Neural progenitor cell (in vitro differentiated cells): ENCODE data around the gene ADAMTS3.

Source experiments
- EZH2 ChIP-seq: fragments of 200-600 bp; sonication (generic); IDR thresholded peaks from 2 replicates; pipeline ENCODE4 v1.6.1; 2017; ENCODE audit warnings: antibody characterized with exemption, mild to moderate bottlenecking, moderate library complexity
- EZH2phosphoT487 ChIP-seq: fragments of 200-600 bp; sonication (generic); IDR thresholded peaks from 2 replicates; pipeline ENCODE4 v1.6.1; 2017; ENCODE audit warnings: antibody characterized with exemption
- TF ChIP-seq, protein P1 (sequence below): fragments of 200-600 bp; sonication (generic); IDR thresholded peaks from 2 replicates; pipeline ENCODE4 v1.5.1; 2017; ENCODE audit warnings: antibody characterized with exemption, mild to moderate bottlenecking

DNA sequence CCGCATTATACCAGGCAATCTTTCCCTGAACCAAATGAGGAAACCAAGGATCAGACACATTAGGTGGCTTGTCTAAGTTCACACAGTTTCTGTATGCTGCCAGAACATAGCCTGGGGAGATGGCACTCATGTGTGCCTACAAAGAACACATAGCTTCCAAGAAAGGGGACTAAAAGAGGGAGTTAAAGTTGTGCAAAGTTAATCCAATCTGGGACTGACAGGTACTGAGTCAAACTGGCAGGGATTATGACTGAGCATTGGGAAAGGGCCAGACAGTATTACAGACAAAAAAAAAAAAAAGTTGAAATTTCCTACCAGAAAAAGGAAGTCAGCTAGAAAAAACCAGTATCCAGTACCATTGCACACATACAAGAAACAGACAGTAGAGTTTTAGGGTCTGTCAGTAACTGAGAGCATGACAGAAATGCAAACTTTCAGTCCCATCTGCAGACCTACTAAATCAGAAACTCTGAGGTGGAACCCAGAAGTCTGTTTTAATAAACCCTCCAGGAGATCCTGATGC is 37.2 kb downstream of the ADAMTS3 start:
- TF ChIP-seq, protein P1, sequence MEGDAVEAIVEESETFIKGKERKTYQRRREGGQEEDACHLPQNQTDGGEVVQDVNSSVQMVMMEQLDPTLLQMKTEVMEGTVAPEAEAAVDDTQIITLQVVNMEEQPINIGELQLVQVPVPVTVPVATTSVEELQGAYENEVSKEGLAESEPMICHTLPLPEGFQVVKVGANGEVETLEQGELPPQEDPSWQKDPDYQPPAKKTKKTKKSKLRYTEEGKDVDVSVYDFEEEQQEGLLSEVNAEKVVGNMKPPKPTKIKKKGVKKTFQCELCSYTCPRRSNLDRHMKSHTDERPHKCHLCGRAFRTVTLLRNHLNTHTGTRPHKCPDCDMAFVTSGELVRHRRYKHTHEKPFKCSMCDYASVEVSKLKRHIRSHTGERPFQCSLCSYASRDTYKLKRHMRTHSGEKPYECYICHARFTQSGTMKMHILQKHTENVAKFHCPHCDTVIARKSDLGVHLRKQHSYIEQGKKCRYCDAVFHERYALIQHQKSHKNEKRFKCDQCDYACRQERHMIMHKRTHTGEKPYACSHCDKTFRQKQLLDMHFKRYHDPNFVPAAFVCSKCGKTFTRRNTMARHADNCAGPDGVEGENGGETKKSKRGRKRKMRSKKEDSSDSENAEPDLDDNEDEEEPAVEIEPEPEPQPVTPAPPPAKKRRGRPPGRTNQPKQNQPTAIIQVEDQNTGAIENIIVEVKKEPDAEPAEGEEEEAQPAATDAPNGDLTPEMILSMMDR, result no peak
- no peak for TF ChIP-seq EZH2phosphoT487
- TF ChIP-seq EZH2, result no peak
